SK-N-SH treated with all-trans-retinoic acid at 6 μM for 48 hours (cell line): Measurements from ENCODE around the gene CYTH4.

ENCODE experiments used
- ISL1 ChIP-seq: fragments of 250-450 bp; sonication (Bioruptor Pico); IDR thresholded peaks from 2 replicates; pipeline ENCODE4 v2.1.2; 2022; ENCODE audit warnings: mild to moderate bottlenecking, moderate library complexity
- TOX ChIP-seq: fragments of 250-450 bp; sonication (Bioruptor Pico); IDR thresholded peaks from 2 replicates; pipeline ENCODE4 v1.8.0; 2021; ENCODE audit warnings: mild to moderate bottlenecking, moderate library complexity, borderline replicate concordance
- ZFP3 ChIP-seq: fragments of 250-450 bp; sonication (Bioruptor Pico); IDR thresholded peaks from 2 replicates; pipeline ENCODE4 v1.5.0; 2020; ENCODE audit warnings: mild to moderate bottlenecking, moderate library complexity
- ZNF8 ChIP-seq: fragments of 450-650 bp; formaldehyde crosslinking; IDR thresholded peaks from 2 replicates; pipeline ENCODE4 v1.5.0; 2020; ENCODE audit warnings: mild to moderate bottlenecking, moderate library complexity
- TF ChIP-seq, protein P1 (sequence below): fragments of 250-450 bp; sonication (Bioruptor Pico); IDR thresholded peaks from 2 replicates; pipeline ENCODE4 v1.5.1; 2020; ENCODE audit warnings: low read depth, mild to moderate bottlenecking, moderate library complexity
- TF ChIP-seq, protein P2 (sequence below): fragments of 250-450 bp; sonication (Bioruptor Pico); IDR thresholded peaks from 2 replicates; pipeline ENCODE4 v1.5.1; 2021; ENCODE audit warnings: mild to moderate bottlenecking, moderate library complexity

DNA sequence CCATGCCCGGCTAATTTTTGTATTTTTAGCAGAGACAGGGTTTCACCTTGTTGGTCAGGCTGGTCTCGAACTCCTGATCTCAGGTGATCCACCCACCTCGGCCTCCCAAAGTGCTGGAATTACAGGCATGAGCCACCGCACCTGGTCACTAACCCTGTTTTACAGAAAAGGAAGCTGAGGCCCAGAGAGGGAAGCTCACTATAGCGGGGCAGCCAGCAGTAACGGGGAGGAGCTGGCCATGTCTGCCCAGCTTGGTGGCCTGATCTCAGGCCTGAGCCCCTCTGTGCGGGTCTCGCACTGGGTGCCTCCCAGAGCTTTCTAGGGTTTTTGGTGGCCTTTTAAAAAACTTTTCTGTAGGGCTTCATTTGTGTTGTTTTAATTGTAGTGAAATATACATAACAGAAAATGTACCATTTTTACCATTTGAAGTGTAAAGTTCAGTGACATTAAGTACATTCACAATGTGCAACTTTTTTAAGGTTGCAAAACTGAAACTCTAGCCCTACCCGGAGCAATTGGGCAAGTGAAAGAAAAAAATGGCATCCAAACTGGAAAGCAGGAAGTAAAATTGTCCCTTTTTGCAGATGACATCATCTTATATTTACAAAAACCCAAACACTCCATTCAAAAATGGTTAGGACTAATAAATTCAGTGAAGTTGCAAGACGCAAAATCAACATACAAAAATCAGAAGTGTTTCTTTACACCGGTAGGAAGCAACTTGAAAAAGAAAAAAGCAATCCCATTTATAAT, 14.5 kb upstream of the CYTH4 start:
- TF ChIP-seq TOX (CRISPR knock-in tag) (no peak), ISL1 (CRISPR knock-in tag) (no peak), ZNF8 (CRISPR knock-in tag) (no peak), ZFP3 (no peak)
- TF ChIP-seq, protein P1, sequence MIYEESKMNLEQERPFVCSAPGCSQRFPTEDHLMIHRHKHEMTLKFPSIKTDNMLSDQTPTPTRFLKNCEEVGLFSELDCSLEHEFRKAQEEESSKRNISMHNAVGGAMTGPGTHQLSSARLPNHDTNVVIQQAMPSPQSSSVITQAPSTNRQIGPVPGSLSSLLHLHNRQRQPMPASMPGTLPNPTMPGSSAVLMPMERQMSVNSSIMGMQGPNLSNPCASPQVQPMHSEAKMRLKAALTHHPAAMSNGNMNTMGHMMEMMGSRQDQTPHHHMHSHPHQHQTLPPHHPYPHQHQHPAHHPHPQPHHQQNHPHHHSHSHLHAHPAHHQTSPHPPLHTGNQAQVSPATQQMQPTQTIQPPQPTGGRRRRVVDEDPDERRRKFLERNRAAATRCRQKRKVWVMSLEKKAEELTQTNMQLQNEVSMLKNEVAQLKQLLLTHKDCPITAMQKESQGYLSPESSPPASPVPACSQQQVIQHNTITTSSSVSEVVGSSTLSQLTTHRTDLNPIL = no peak
- TF ChIP-seq, protein P2, sequence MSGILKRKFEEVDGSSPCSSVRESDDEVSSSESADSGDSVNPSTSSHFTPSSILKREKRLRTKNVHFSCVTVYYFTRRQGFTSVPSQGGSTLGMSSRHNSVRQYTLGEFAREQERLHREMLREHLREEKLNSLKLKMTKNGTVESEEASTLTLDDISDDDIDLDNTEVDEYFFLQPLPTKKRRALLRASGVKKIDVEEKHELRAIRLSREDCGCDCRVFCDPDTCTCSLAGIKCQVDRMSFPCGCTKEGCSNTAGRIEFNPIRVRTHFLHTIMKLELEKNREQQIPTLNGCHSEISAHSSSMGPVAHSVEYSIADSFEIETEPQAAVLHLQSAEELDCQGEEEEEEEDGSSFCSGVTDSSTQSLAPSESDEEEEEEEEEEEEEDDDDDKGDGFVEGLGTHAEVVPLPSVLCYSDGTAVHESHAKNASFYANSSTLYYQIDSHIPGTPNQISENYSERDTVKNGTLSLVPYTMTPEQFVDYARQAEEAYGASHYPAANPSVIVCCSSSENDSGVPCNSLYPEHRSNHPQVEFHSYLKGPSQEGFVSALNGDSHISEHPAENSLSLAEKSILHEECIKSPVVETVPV = no peak
